HepG2 (cell line): ENCODE data around the gene CCL17. TPM values are rescaled to one million over a fixed set of nuclear protein-coding genes. Genes with fewer than 3 reads are reported as not detected.

Source experiments
- BRD4 ChIP-seq: sonication (generic); formaldehyde crosslinking; IDR thresholded peaks from 2 replicates; pipeline ENCODE4 v1.4.0; 2020; ENCODE audit warnings: missing genetic modification reagents
- CBX5 ChIP-seq: sonication (generic); formaldehyde crosslinking; IDR thresholded peaks from 2 replicates; pipeline ENCODE4 v1.4.0; 2020; ENCODE audit warnings: missing genetic modification reagents, borderline replicate concordance
- DR1 ChIP-seq: sonication (generic); formaldehyde crosslinking; IDR thresholded peaks from 2 replicates; pipeline ENCODE4 v1.8.0; 2021; ENCODE audit warnings: mild to moderate bottlenecking, missing genetic modification reagents, inconsistent platforms
- GPN1 ChIP-seq: sonication (generic); formaldehyde crosslinking; IDR thresholded peaks from 2 replicates; pipeline ENCODE4 v1.5.1; 2020; ENCODE audit warnings: missing genetic modification reagents, borderline replicate concordance
- HOXD1 ChIP-seq: sonication (generic); formaldehyde crosslinking; IDR thresholded peaks from 2 replicates; pipeline ENCODE4 v1.5.0; 2020; ENCODE audit warnings: missing genetic modification reagents
- MTF2 ChIP-seq: sonication (generic); formaldehyde crosslinking; IDR thresholded peaks from 2 replicates; pipeline ENCODE4 v1.5.0; 2020; ENCODE audit warnings: missing genetic modification reagents, borderline replicate concordance
- NR2F6 ChIP-seq, 2 experiments: IDR thresholded peaks; 2 replicates each; pipeline ENCODE4 v1.6.1; 2016; ENCODE audit warnings: antibody characterized with exemption in 1 of 2, mild to moderate bottlenecking in 1 of 2
- RBAK ChIP-seq: sonication (generic); formaldehyde crosslinking; IDR thresholded peaks from 2 replicates; pipeline ENCODE4 v1.5.1; 2020; ENCODE audit warnings: mild to moderate bottlenecking, missing genetic modification reagents
- ZC3H4 ChIP-seq: sonication (generic); formaldehyde crosslinking; IDR thresholded peaks from 2 replicates; pipeline ENCODE4 v1.4.0; 2020; ENCODE audit warnings: missing genetic modification reagents, borderline replicate concordance
- ZFX ChIP-seq: sonication (generic); formaldehyde crosslinking; IDR thresholded peaks from 2 replicates; pipeline ENCODE4 v1.4.0; 2020; ENCODE audit warnings: mild to moderate bottlenecking, low read depth, missing genetic modification reagents, moderate library complexity
- ZFY ChIP-seq: sonication (generic); formaldehyde crosslinking; IDR thresholded peaks from 2 replicates; pipeline ENCODE4 v1.4.0; 2020; ENCODE audit warnings: missing genetic modification reagents
- ZNF17 ChIP-seq: sonication (generic); formaldehyde crosslinking; IDR thresholded peaks from 2 replicates; pipeline ENCODE4 v1.5.0; 2020; ENCODE audit warnings: mild to moderate bottlenecking, missing genetic modification reagents
- ZNF296 ChIP-seq: sonication (generic); formaldehyde crosslinking; conservative IDR thresholded peaks from 2 replicates; pipeline ENCODE4 v1.5.0; 2020; ENCODE audit warnings: mild to moderate bottlenecking, missing genetic modification reagents
- ZNF572 ChIP-seq: sonication (generic); formaldehyde crosslinking; IDR thresholded peaks from 2 replicates; pipeline ENCODE4 v1.5.1; 2020; ENCODE audit warnings: mild to moderate bottlenecking, missing genetic modification reagents
- ZNF790 ChIP-seq: sonication (generic); formaldehyde crosslinking; IDR thresholded peaks from 2 replicates; pipeline ENCODE4 v1.8.0; 2022; ENCODE audit warnings: missing genetic modification reagents, mild to moderate bottlenecking, borderline replicate concordance
- ZSCAN31 ChIP-seq: sonication (generic); formaldehyde crosslinking; IDR thresholded peaks from 2 replicates; pipeline ENCODE4 v1.5.0; 2020; ENCODE audit warnings: low read depth, mild to moderate bottlenecking, missing genetic modification reagents
- ZSCAN9 ChIP-seq: IDR thresholded peaks from 2 replicates; pipeline ENCODE4 v1.6.1; 2016; ENCODE audit warnings: borderline replicate concordance
- polyA plus RNA-seq, 8 experiments: library from polyadenylated mRNA; depleted of rRNA in 3 of 8; stranded (reverse) in 7 of 8; unstranded in 1 of 8; fragments of >200 nt; fragmentation: Illumina TruSeq in 4 of 8; extraction: Trizol in 4 of 8; gene quantifications; 2 replicates each; pipeline versions ENCODE4 v1.2.1 to v1.2.3, GENCODE V29; 2011 to 2016; ENCODE audit warnings: low read depth in 4 of 8, missing spikeins in 1 of 8, mixed read lengths in 1 of 8; ENCODE audit not compliant: insufficient read depth in 1 of 8
- total RNA-seq, 5 experiments: library from RNA; depleted of rRNA; stranded (reverse); fragments of >200 nt; fragmentation: Illumina TruSeq; extraction: Trizol; gene quantifications; 2 replicates each; pipeline ENCODE4 v1.2.3, GENCODE V29; 2016; ENCODE audit warnings: low read depth in 1 of 5
- TF ChIP-seq, protein P1 (sequence below): sonication (generic); formaldehyde crosslinking; IDR thresholded peaks from one replicate; pipeline ENCODE4 v1.5.1; 2020; ENCODE audit warnings: mild to moderate bottlenecking, missing genetic modification reagents; ENCODE audit errors: not compliant biosample characterization
- TF ChIP-seq, protein P2 (sequence below): sonication (generic); formaldehyde crosslinking; IDR thresholded peaks from 2 replicates; pipeline ENCODE4 v1.8.1; 2023; ENCODE audit warnings: mild to moderate bottlenecking, missing genetic modification reagents
- TF ChIP-seq, protein P3 (sequence below): sonication (generic); formaldehyde crosslinking; conservative IDR thresholded peaks from 2 replicates; pipeline ENCODE4 v1.4.0; 2020; ENCODE audit warnings: missing genetic modification reagents

Gene CCL17
- total and polyA plus RNA-seq, 2 of the 13 experiments (the other 11 are each of a cell fraction or from before 2014, with no cell fraction given): not detected

DNA sequence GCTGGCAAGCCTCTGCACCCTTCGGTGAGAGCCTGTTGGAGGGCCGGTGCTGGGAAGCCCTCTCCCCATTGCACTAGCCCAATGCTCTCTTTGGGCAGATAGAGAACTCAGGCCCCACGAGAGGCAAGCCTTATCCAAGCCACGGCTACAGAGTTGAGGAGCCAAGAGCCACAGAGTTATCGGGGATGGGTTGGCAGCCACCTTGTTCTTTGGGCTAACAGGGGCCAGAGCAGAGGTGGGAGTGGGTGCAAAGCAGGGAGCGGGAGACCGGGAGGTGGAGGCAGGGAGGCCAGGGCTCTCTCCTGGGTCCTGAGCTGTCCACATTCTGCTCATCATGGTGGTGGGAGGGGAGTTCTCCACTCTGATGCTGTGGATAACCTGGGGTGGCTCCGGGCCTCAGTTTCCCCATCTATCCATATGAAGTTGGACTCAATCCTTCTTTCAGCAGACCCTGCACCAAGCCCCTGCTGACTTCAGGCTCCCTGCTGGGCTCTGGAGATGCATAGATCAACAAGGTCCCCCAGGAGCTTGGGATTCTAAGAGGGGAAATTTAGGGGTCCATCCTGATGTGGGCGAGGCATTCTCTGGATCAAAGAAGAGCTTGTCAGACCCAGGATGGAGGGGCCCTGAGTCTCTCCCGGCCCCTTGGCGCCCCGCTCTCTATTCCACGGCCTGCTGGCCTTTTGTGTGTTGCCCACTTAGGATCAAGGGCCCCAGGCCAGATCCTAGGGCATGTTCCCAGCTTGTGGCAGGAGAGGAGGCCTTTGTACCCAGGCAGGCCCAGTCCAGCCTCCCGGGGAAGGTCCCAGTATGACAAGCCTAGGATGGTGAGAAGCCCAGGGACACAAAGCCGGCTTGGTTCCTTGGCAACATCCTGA, 32.8 kb upstream of the CCL17 start (continued):
- TF ChIP-seq, protein P1, sequence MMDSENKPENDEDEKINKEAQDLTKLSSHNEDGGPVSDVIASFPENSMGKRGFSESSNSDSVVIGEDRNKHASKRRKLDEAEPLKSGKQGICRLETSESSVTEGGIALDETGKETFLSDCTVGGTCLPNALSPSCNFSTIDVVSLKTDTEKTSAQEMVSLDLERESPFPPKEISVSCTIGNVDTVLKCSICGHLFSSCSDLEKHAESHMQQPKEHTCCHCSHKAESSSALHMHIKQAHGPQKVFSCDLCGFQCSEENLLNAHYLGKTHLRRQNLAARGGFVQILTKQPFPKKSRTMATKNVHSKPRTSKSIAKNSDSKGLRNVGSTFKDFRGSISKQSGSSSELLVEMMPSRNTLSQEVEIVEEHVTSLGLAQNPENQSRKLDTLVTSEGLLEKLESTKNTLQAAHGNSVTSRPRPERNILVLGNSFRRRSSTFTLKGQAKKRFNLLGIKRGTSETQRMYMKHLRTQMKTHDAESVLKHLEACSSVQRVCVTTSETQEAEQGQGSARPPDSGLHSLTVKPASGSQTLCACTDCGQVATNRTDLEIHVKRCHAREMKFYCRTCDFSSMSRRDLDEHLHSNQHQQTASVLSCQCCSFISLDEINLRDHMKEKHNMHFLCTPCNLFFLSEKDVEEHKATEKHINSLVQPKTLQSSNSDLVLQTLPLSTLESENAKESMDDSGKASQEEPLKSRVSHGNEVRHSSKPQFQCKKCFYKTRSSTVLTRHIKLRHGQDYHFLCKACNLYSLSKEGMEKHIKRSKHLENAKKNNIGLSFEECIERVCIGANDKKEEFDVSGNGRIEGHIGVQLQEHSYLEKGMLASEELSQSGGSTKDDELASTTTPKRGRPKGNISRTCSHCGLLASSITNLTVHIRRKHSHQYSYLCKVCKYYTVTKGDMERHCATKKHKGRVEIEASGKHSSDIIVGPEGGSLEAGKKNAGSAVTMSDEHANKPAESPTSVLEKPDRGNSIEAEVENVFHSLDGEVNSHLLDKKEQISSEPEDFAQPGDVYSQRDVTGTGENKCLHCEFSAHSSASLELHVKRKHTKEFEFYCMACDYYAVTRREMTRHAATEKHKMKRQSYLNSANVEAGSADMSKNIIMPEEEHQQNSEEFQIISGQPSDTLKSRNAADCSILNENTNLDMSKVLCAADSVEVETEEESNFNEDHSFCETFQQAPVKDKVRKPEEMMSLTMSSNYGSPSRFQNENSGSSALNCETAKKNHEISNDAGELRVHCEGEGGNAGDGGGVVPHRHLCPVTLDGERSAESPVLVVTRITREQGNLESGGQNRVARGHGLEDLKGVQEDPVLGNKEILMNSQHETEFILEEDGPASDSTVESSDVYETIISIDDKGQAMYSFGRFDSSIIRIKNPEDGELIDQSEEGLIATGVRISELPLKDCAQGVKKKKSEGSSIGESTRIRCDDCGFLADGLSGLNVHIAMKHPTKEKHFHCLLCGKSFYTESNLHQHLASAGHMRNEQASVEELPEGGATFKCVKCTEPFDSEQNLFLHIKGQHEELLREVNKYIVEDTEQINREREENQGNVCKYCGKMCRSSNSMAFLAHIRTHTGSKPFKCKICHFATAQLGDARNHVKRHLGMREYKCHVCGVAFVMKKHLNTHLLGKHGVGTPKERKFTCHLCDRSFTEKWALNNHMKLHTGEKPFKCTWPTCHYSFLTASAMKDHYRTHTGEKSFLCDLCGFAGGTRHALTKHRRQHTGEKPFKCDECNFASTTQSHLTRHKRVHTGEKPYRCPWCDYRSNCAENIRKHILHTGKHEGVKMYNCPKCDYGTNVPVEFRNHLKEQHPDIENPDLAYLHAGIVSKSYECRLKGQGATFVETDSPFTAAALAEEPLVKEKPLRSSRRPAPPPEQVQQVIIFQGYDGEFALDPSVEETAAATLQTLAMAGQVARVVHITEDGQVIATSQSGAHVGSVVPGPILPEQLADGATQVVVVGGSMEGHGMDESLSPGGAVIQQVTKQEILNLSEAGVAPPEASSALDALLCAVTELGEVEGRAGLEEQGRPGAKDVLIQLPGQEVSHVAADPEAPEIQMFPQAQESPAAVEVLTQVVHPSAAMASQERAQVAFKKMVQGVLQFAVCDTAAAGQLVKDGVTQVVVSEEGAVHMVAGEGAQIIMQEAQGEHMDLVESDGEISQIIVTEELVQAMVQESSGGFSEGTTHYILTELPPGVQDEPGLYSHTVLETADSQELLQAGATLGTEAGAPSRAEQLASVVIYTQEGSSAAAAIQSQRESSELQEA (CRISPR knock-in tag): peak; percentile 13
- TF ChIP-seq BRD4 (CRISPR knock-in tag) (no peak), ZNF296 (0 out of 2 replicates have a peak, but pooled peaks have one; percentile 66), ZNF572 (CRISPR knock-in tag) (0 out of 2 replicates have a peak, but pooled peaks have one; percentile 79), ZSCAN31 (CRISPR knock-in tag) (no peak; the same call in 1 of the 2 replicates), ZFY (peak; percentile 67), HOXD1 (CRISPR knock-in tag) (no peak), ZNF17 (CRISPR knock-in tag) (no peak; the same call in 1 of the 2 replicates), ZNF790 (CRISPR knock-in tag) (peak; percentile 77; the same call in 1 of the 2 replicates), ZSCAN9 (CRISPR knock-in tag) (no peak), DR1 (CRISPR knock-in tag) (no peak), RBAK (0 out of 2 replicates have a peak, but pooled peaks have one; percentile 18), MTF2 (CRISPR knock-in tag) (peak; percentile 43; the same call in 1 of the 2 replicates), ZC3H4 (CRISPR knock-in tag) (no peak), GPN1 (CRISPR knock-in tag) (no peak), ZFX (peak; percentile 83), NR2F6 (IDR thresholded peaks at IDR 0.05) (no peak), NR2F6 (CRISPR knock-in tag; IDR thresholded peaks at IDR 0.05) (peak; percentile 1; the same call in 1 of the 2 replicates), CBX5 (peak; percentile 28; the same call in 1 of the 2 replicates)
- TF ChIP-seq, protein P2, sequence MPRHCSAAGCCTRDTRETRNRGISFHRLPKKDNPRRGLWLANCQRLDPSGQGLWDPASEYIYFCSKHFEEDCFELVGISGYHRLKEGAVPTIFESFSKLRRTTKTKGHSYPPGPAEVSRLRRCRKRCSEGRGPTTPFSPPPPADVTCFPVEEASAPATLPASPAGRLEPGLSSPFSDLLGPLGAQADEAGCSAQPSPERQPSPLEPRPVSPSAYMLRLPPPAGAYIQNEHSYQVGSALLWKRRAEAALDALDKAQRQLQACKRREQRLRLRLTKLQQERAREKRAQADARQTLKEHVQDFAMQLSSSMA (CRISPR knock-in tag): 0 out of 2 replicates have a peak, but pooled peaks have one; percentile 29
- TF ChIP-seq, protein P3, sequence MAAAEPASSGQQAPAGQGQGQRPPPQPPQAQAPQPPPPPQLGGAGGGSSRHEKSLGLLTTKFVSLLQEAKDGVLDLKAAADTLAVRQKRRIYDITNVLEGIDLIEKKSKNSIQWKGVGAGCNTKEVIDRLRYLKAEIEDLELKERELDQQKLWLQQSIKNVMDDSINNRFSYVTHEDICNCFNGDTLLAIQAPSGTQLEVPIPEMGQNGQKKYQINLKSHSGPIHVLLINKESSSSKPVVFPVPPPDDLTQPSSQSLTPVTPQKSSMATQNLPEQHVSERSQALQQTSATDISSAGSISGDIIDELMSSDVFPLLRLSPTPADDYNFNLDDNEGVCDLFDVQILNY: no peak
